Panc1 (cell line): ENCODE results near the gene CCM2. TPM values are rescaled to one million over a fixed set of nuclear protein-coding genes. Genes with fewer than 3 reads are reported as not detected.

Experiments
- ATAC-seq: fragments of 200-7000 bp; cut with Tn5 transposase; 2 replicates; pipeline ENCODE4 v1.9.1; 2020; ENCODE audit warnings: mild to moderate bottlenecking, moderate library complexity
- BruUV-seq: library from RNA; stranded (reverse); fragments of 400-500 nt; replicated peaks from 2 replicates; lab custom pipeline; 2021; lab: Mats Ljungman, UMichigan
- CTCF ChIA-PET: fragments of 300-600 bp; sonication (Branson Sonifier 250); formaldehyde crosslinking; loops from one replicate; lab custom pipeline; 2022; ENCODE audit warnings: antibody characterized with exemption; lab: Charles Lee
- POLR2A ChIA-PET: fragments of 300-600 bp; sonication (Branson Sonifier 250); formaldehyde crosslinking; loops from one replicate; lab custom pipeline; 2022; ENCODE audit warnings: antibody characterized with exemption; lab: Charles Lee
- DNase-seq: peaks from one replicate; pipeline ENCODE4 v3.0.0-alpha.2; 2010; ENCODE audit warnings: low read depth, low spot score
- H3K27ac ChIP-seq: 2 replicates; pipeline ENCODE4 v1.5.1; 2011; ENCODE audit warnings: mild to moderate bottlenecking, low read length, inconsistent platforms
- H3K27me3 ChIP-seq: fragments of 200-500 bp; sonication (Bioruptor generic); 2 replicates; pipeline ENCODE4 v1.6.0; 2014; ENCODE audit warnings: low read length, inconsistent platforms; ENCODE audit not compliant: control insufficient read depth, insufficient read depth
- H3K36me3 ChIP-seq: fragments of 200-500 bp; sonication (Bioruptor generic); 2 replicates; pipeline ENCODE4 v1.5.1; 2014; ENCODE audit warnings: inconsistent platforms, mild to moderate bottlenecking, low read length, moderate library complexity; ENCODE audit not compliant: control insufficient read depth, insufficient read depth
- H3K4me1 ChIP-seq: 2 replicates; pipeline ENCODE4 v1.5.1; 2011; ENCODE audit warnings: inconsistent platforms, mild to moderate bottlenecking, low read length, moderate library complexity; ENCODE audit not compliant: control insufficient read depth, insufficient read depth
- H3K4me3 ChIP-seq, 2 experiments: 2 replicates each; pipeline ENCODE4 v1.5.1; 2011 to 2012; ENCODE audit warnings: low read depth in 2 of 2, low read length in 2 of 2, mild to moderate bottlenecking in 2 of 2, inconsistent platforms in 1 of 2, moderate library complexity in 1 of 2
- H3K9me3 ChIP-seq: fragments of 200-500 bp; sonication (Bioruptor generic); 2 replicates; pipeline ENCODE4 v1.5.1; 2014; ENCODE audit warnings: low read depth, mild to moderate bottlenecking, inconsistent platforms, low read length, moderate library complexity; ENCODE audit not compliant: control insufficient read depth, insufficient read depth
- POLR2AphosphoS5 ChIP-seq: IDR thresholded peaks from 2 replicates; pipeline ENCODE4 v1.6.1; 2012; ENCODE audit warnings: mild to moderate bottlenecking, low read depth, low read length, moderate library complexity
- SIN3A ChIP-seq: IDR thresholded peaks from 2 replicates; pipeline ENCODE4 v1.6.1; 2012; ENCODE audit warnings: low read depth, mild to moderate bottlenecking, low read length, moderate library complexity, borderline replicate concordance; ENCODE audit not compliant: insufficient read depth
- TCF7L2 ChIP-seq: IDR thresholded peaks from 2 replicates; pipeline ENCODE4 v1.6.1; 2011; ENCODE audit warnings: mild to moderate bottlenecking, low read depth, low read length, inconsistent platforms
- in situ Hi-C: cut with HindIII; loops from 2 replicates; pipeline ENCODE4 v1.10.0; 2016; ENCODE audit warnings: low sequenced_read_pairs, low pct_unique_long_range_greater_than_20kb
- intact Hi-C: fragments of 100-400 bp; cut with micrococcal nuclease; formaldehyde crosslinking; loops from one replicate; pipeline ENCODE4 v1.10.0; 2022; ENCODE audit not compliant: unreplicated experiment
- total RNA-seq: library from RNA; stranded (reverse); gene quantifications from one replicate; pipeline ENCODE4 v1.2.1, GENCODE V29; 2021; ENCODE audit not compliant: unreplicated experiment
- TF ChIP-seq, protein P1 (sequence below): fragments of 450-650 bp; IDR thresholded peaks from 2 replicates; pipeline ENCODE4 v1.5.1; 2017; ENCODE audit warnings: mild to moderate bottlenecking
- TF ChIP-seq, protein P2 (sequence below), 2 experiments: IDR thresholded peaks; 2 replicates each; pipeline ENCODE4 v1.6.1; 2011 to 2012; ENCODE audit warnings: low read depth in 2 of 2, control low read depth in 1 of 2, low read length in 1 of 2, mild to moderate bottlenecking in 1 of 2, moderate library complexity in 1 of 2; ENCODE audit not compliant: insufficient read depth in 1 of 2

Gene CCM2
- total RNA-seq, 1 experiment from 2014 or later = 97.1 TPM

GRCh38 chr7:44967571-44968446 lies 32.2 kb upstream of the CCM2 start:
- intact Hi-C loops (no loop called here), in situ Hi-C loops (no loop called here)
- H3K27ac ChIP-seq = no peak overlapping the region
- no peaks in the 10 kb centered on the region for H3K4me1 ChIP-seq
- no peaks in the 10 kb centered on the region for H3K9me3 ChIP-seq
- DNase-seq (no peak), ATAC-seq (peak; percentile 24; the same call in 1 of the 2 replicates)
- H3K4me3 ChIP-seq = no peak overlapping the region
- CTCF ChIA-PET = no interaction called here
- H3K36me3 ChIP-seq = no peaks in the 10 kb centered on the region
- POLR2A ChIA-PET = no interaction called here
- no TSS peak for BruUV-seq
- TF ChIP-seq, protein P1, sequence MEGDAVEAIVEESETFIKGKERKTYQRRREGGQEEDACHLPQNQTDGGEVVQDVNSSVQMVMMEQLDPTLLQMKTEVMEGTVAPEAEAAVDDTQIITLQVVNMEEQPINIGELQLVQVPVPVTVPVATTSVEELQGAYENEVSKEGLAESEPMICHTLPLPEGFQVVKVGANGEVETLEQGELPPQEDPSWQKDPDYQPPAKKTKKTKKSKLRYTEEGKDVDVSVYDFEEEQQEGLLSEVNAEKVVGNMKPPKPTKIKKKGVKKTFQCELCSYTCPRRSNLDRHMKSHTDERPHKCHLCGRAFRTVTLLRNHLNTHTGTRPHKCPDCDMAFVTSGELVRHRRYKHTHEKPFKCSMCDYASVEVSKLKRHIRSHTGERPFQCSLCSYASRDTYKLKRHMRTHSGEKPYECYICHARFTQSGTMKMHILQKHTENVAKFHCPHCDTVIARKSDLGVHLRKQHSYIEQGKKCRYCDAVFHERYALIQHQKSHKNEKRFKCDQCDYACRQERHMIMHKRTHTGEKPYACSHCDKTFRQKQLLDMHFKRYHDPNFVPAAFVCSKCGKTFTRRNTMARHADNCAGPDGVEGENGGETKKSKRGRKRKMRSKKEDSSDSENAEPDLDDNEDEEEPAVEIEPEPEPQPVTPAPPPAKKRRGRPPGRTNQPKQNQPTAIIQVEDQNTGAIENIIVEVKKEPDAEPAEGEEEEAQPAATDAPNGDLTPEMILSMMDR = peak; percentile 76
- no peak for TF ChIP-seq POLR2AphosphoS5
- H3K27me3 ChIP-seq = no peaks in the 10 kb centered on the region

DNA sequence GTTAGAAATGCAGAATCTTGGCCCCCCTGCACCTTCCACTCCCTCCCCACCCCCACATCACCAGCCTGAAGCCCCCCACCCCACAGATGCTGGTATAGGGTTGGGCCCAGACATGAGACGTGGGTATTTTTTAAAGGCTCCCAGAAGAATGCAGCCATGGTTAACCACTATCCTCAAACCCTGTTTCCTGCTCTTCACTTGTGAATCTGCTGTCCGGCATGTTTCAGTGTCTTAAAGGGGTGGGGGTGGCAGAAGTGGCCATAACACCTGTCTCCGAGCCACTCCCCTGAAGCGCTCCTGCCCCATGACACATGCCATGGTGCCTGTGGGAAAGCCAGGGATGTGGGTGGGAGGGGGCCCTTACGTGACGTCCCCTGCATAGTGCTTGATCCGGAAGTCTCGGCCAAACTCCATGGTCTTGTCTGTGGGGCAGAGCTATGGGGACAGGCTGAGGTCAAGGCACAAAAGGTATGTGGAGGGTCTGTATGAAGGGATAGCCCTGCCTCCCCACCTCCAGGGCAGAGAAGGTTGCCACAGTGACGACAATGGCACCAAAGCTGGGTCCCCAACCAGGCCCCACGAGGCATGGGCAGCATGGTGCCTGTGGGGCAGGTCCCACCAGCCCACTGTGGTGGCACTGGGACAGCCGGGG lies 30.8 kb upstream of the CCM2 start:
- intact Hi-C loops (no loop called here), in situ Hi-C loops (no loop called here)
- ChIA-PET POLR2A (no interaction called here), CTCF (interaction anchor here (0.6 kb wide), 1 partner anchor 166 kb away, joined by 6 read pairs; no protein-coding TSS in a partner anchor)
- ATAC-seq (no peak), DNase-seq (no peak)
- no peak overlapping the region for H3K27ac ChIP-seq
- no peaks in the 10 kb centered on the region for H3K9me3 ChIP-seq
- H3K36me3 ChIP-seq = no peaks in the 10 kb centered on the region
- TF ChIP-seq TCF7L2 (no peak), SIN3A (no peak), POLR2AphosphoS5 (no peak)
- TF ChIP-seq, protein P2, sequence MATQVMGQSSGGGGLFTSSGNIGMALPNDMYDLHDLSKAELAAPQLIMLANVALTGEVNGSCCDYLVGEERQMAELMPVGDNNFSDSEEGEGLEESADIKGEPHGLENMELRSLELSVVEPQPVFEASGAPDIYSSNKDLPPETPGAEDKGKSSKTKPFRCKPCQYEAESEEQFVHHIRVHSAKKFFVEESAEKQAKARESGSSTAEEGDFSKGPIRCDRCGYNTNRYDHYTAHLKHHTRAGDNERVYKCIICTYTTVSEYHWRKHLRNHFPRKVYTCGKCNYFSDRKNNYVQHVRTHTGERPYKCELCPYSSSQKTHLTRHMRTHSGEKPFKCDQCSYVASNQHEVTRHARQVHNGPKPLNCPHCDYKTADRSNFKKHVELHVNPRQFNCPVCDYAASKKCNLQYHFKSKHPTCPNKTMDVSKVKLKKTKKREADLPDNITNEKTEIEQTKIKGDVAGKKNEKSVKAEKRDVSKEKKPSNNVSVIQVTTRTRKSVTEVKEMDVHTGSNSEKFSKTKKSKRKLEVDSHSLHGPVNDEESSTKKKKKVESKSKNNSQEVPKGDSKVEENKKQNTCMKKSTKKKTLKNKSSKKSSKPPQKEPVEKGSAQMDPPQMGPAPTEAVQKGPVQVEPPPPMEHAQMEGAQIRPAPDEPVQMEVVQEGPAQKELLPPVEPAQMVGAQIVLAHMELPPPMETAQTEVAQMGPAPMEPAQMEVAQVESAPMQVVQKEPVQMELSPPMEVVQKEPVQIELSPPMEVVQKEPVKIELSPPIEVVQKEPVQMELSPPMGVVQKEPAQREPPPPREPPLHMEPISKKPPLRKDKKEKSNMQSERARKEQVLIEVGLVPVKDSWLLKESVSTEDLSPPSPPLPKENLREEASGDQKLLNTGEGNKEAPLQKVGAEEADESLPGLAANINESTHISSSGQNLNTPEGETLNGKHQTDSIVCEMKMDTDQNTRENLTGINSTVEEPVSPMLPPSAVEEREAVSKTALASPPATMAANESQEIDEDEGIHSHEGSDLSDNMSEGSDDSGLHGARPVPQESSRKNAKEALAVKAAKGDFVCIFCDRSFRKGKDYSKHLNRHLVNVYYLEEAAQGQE (IDR thresholded peaks at IDR 0.05; ENCODE audit: insufficient read depth in 1 of 2, low read depth in 2 of 2, low read length in 1 of 2) = no peak
- TF ChIP-seq, protein P1 = no peak
- no peaks in the 10 kb centered on the region for H3K27me3 ChIP-seq
- BruUV-seq = no TSS peak
- H3K4me3 ChIP-seq = no peak overlapping the region
- H3K4me1 ChIP-seq = no peaks in the 10 kb centered on the region; the same call in 1 of the 2 replicates
